Dedifferentiated amniotic fluid mesenchymal stem cell (primary cell): ENCODE data around the gene IP6K2.

Experiments
- DNase-seq: peaks from one replicate; pipeline ENCODE4 v3.0.0-alpha.2; 2016; ENCODE audit errors: extremely low spot score

The IP6K2 gene

DNA sequence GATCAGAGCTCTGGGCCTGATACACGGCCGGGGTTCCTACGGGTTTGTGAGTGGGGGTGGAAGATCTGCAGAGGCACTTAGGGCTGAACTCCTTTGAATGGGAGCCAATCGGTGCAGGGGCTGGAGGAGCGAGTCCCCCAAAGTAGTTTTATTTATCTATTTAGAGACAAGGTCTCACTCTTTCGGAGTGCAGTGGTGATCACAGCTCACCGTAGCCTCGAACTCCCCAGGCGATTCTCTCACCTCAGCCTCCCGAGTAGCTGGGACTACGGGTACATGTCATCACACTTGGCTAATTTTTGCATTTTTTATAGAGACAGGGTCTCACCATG, 52.7 kb downstream of the IP6K2 start:
- no peak for DNase-seq

DNA sequence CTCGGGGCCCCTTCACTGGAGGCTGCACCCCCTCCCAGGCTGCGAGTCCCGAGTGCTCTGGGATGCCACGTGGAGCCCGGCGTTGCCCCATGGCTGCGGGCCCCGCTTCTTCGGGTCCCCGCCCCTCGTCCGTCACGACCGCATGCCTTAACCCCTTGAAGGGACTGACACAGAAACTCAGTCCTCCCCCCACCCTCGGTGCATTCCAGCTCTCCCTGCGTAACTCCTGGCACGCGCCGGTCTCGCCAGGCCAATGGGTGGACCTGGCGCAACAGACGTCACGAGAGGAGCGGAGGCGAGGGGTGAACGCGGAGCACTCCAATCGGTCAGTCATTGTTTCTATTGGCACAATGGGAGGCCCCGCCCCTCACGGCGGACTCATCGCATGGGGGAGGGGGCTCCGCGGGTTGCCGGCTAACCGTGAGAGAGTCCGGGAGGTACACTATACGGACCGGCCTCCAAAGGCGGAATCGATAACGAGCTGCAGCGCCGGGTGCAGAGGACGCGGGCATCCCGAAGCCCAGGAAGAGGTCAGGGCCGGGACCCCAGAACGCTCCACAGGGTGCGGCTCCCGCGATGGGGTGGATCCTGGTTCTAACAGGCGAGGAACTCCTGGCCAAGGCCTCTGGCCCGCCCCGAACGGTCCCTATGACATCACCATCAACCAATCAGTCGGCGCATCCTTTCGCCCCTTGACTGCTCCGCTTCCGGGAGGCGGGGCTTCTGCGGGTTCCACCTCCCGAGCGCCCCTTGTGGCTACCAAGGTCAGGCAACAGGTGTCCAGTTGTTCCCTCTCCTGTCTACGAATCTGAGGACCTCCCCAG, 53.3 kb downstream of the IP6K2 start:
- peak; percentile 87 for DNase-seq

DNA sequence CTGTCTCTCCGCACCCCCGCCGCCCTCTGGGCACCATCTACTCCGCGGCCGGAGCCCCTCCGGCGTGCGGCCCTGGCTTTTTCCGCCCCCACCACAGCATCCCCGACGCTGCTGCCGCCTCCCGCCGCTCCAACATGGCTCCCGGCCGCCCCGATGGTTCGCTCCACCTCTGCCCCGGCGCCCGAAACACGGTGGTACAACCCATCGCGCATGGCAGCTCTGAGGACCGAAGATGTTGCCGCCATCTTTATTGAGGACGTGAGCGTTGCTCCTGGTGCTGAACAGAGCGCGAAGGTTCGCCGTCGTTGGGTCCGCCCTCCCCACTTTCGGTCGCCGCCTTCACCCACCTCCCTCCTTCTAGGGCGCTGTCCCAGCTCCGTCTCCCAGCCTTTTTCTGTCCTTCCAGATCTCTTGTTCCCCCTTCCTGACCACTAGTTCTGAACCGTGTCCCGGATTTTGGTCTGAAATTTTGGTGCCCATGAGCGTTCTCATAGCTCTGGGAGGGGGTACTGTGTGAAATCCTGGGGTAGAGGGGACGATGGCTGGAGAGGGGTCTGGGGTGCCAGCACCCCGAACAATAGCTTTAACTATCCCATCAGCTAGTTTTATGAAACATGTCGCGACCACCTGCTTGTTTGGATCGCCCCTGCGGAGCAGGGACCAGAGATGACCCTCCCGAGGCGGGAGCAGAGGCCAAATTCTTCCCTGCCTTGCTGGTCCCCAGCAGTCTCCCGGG, 54.1 kb downstream of the IP6K2 start, which contains the start of gene CELSR3:
Gene CELSR3 (minus strand): TSS at position 134 of the 736 bp plus-strand sequence. CDS start 252 bp downstream, outside the sequence.
- DNase-seq: peak; percentile 52

DNA sequence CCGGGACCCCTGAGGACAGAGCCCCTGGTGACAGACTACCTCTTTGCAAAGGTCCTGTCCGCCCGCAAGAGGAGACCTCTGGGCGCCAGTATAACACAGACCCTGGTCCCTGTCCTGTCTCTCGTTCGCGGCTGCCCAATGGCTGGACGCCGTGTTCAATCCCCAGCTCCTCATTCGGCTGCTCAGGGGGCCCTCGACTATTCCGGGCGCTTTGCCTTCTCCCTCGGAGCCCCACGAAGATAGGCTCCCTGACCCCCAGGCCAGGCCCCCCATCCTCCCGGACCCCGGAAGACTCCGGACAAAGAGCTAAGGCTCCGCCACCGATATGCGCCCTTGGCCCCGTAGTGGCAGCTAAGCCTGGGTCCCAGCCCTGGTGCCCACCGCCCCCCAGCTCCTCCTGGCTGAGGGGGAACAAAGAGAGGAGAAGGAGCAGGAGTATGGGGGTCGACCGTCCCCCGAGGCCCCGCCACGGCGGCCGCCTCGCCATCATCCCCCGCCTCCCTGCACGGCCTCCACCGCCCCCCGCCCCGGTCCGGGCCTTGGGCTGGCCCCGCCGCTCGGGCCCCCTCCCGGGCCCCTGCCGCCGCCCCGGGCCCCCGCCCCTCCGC, 54.8 kb downstream of the IP6K2 start:
- no peak for DNase-seq

DNA sequence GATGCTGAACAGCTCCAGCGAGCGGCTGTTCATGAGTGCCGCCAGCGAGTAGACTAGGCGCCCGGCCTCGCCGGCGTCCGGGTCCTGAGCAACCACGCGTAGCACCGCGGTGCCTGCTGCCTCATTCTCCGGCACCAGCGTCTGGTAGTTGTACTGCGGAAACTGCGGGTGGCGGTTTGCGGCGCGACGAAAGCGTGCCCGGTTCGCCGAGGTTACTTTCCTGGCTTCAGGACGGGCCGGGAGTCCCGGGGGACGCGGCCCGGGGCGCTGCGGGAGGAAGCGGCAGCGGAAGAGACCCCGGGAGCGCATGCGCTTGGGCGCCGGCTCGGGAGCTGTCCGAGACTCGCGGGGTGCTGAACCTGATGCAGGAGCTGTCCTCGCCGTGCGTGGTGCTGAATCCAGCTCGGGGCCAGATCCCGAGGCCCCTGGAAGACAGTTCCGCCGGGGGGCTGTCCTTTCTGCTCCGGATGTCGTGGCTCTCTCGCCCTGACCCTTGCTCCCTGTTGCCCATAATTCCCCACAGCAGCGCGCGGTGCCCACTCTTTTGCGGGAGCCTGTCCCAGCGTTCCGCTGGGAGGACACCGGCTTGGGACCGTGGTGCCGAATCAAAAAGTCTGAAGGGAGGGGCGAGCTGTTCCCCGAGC, 55.4 kb downstream of the IP6K2 start:
- DNase-seq: no peak

DNA sequence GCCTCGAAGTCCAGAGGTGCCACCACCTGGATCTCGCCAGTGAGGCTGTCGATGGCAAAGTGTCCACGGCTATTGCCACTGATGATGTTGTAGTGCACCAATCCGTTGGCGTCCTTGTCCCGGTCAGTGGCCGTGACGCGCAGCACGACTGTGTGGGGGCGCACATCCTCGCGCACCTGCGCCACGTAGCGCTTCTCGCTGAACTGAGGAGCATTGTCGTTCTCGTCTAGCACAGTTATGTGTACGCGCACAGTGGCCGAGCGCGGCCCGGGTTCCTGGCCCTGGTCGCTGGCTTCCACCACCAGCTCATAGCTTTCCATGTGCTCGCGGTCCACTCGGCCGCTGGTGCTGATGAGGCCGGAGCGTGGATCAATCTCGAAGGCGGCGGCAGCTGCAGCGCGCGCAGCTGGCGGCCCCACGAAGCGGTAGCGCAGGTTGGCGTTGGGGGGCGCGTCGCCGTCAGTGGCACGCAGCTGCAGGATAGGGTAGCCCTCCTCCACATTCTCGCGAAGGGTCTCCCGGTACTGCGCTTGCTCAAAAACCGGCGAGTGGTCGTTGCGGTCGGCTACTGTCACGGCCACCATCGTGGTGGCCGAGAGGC, 56.1 kb downstream of the IP6K2 start:
- no peak for DNase-seq

DNA sequence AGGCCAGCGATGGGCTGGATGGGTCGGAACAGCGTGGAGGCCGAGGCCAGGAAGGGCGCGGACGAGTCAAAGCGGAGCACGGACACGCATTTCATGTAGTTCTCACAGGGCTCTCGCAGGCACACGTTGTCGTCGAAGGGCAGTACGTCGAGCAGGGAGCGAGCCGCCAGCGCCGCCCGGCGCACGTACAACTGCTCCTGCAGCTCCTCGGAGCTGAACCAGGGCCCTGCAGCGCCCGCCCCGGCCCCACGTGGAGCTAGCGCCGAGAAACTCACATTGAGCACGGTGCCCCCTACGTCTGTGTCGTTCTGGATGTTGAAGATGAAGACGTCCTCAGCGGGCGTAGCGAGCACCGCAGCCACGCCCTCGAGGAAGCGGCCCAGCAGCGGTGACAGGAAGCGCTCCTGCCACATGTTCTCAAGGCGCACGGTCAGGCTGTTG, 60.2 kb downstream of the IP6K2 start:
- DNase-seq: no peak

DNA sequence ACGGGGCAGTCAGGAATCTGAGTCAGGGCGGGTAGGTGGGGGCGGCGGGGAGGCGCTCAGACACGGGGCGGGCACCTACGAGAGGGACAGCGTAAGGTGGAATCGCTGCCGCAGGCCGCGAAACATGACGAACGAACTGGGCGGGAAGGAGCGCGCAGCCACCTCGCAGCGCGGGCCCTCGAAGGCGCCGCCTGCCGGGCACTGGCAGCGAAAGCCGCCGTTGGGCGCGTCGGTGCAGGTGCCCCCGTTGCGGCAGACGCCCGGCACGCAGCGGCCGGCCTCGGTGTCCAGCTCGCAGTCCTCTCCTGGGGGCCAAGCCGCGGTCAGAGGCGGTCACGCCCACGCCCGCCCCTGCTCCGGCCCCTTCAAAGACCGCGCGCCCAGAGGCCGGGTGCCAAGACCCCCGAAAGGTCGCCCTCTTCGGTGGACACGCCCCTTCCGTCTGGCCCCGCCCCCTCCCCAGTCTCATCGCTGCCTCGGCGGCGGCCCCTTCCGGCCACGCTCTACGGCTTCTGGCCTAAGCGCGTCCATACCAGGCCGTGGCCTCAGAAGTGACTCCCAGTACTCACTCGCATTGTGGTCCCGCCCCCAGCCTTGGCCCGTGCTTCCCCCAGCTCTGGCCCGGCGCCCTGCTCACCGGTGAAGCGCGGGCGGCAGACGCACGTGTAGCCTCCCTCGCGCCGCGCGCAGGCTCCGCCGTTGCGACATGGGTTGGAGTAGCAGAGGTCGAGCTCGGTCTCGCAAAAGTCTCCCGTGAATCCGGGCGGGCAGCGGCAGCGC, 60.8 kb downstream of the IP6K2 start:
- no peak for DNase-seq

DNA sequence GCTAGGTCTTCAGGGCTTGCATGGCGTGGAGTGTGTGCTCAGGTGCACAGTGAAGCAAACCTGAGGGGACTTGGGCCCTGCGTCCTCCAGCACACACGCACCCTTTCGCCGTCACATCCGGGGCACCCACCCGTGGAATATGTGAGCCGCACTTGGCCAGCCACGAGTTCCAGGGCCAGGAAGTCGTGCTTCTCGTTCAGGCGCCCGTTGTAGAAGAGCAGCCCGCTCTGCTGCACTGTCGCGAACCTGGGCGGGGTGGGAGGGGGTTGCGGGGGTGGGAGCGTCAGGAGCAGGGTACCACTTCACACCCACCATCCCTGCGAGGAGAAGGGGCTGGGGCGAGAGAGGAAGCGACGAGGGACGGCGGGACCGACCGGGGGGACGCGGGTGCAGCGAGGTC, 61.4 kb downstream of the IP6K2 start:
- DNase-seq: no peak

DNA sequence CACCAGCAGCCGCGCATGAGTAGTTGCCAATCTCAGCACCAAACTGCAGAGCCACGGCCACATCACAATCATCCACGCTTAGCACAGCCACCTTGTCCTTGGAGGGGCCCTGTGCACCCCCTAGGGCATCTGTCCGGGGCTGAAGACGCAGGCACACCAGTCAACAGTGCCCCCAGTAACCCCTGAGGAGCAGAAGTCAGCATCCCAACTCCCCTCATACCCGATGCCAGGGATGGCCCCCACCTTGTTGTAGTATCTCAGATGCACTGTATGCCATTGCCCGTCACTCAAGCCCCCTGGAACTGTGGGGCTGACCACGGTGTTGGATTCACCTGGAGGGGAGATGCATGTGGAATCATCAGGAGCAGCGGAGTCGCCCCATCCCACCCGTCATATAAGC, 62.0 kb downstream of the IP6K2 start:
- DNase-seq: no peak

DNA sequence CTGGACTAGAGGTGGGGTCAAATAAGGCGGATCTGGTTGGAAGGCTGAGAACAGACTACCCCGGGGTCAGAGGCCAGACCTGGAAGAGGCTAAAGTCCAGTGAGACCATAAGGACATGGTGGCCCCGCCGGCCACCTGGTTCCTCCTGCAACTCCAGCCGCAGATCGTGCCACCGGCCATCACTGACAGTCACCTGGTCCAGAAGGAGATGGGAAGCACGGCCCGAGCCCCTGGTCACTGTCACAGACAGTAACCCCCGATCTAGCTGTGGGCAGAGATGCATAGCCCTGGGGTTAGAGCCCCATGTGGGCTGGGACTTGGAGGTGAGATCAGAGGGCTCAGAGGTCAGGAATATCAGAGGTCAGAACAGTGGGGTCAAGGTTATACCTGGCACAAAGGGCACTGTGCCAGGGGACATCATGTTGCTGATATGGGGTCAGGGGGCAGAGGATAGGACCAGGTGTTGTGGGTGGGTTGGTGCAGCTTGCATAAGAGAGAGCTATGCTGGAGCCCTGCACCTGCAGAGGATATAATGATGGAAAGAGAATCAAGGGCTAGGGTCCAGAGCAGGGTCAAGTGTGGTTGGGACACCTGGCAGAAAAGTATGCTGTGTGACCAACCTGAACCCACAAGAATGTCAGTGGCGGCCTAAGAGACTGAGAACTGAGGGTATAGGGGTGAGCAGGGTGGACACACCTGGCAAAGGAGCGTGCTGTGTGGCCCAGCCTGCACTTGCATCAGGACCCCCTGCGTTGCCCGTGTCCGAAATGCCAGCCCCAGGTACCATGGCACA, 63.9 kb downstream of the IP6K2 start:
- no peak for DNase-seq

DNA sequence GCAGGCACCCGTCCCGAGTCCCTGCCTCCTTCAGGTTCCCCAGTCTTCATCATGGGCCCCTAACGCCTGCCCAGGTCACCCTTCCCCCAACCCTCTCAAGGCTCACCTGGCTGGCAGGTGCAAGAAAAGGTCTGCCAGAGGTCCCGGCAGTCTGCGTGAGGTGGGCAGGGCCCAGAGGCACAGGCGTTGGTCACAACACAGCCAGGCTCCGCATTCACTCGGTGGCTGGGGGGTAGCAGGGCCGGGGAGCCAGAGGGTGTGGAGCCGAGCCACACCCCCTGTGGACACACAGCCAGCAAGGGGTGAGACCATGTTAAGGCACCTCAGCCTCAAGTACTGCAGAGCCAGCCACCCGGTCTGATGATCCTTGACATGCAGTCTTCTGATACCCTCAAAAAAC, 65.2 kb downstream of the IP6K2 start:
- DNase-seq: no peak

DNA sequence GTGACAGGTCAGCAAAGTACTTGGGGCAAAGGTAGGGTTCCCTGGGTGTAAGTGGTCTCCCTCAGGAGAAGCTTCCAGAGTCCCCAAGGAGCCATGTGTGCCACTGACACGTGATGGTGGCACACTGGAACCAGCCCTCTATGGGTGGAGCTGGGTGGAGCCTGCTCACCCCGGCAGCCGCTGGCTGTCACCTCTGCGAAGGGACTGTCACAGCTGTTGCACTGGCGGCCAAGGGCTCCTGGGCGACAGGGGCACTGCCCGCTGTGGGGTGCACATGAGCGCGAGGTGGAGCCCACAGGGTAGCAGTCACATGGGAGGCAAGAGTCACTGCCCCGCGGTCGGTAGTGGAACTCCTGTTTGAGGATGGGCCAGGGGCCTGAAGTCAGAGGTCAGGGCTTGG, 66.3 kb downstream of the IP6K2 start:
- DNase-seq: no peak

DNA sequence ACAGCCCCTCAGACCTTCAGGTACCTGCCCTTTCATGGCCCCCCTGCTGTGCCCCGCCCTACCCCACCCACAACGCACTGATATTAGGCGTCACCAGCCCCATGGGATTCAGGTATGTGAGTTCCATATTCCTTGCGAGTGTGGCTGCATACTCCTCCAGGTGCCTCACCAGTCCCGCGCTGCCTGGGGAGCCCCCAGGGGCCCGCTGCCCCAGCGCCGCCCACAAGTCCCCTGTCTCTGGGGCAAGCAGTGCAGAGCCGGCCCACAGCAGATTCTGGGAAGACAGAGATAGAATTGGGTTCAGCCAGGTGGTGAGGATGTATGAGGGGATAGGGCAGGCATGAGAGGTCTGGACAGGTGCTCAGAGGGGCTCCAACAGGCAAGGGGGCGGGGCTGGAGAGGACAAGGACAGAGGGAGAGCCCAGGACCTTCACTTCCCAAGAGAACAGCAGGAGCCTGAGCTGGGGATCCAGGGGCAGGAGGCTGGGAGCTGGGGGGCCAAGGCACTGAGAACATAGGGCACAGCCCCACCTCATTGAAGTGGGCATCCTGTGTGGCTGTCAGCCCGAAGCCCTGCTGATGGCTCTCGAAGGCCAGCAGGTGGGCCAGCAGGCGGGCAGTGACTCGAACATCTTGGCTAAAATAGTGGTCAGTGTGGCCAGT, 68.7 kb downstream of the IP6K2 start:
- DNase-seq: no peak

DNA sequence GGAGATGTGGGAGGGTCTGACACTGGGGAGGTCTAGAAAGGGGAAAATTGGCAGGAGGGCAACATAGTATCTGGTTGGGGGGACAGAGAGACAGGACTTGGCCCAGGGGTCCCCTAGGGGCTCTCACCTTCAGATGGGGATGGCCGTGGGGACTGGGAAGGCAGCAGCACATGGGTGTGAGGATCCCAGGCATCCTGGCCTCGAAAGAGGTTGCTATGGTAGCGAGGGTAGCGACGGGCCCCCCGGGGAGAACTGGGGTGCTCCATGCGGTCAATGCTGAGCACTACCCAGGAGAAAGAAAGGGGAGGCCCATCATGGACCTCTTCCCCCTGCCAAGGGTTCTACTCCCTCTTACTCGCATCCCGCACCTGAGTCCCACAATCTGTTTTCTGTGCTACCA, 69.3 kb downstream of the IP6K2 start:
- no peak for DNase-seq

DNA sequence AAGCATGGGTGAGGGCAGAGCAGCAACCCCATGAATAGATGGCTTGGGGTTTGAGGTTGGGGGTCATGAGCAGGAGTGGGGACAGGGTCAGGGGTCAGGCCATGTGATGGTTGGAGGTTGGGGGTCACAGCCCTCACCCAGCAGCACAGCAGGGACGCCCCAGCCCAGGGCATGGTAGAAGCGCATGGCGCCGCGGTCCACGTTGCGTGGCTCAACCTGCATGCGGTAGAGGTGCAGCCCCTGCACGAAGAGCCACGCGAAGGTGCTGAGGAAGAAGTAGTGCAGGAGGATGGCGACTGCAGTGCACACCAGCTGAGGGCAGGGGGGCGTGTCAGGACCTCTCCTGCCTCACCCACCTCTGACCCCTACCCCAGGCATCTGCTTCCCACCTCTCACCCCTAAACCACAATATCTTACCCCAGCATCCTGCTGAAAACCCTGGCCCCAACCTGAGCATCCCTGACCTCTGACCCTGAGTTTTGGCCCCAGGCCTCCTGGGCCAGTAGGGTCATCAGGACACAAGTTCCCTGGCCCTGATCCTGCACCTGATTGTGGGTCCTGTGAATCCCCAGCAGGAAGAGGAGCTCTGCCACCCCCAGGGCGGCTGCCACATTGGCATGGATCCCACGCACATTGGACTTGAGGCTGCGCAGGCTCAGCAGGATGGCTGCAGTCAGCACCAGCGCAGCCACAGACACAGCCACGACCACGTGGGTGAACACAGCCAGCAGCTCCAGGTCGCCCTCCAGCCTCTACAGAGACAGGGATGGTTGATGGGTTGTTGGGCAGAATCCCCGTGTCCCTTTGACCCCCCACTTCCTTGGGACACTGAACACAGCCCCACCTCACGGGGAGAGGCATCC, 71.9 kb downstream of the IP6K2 start:
- no peak for DNase-seq

DNA sequence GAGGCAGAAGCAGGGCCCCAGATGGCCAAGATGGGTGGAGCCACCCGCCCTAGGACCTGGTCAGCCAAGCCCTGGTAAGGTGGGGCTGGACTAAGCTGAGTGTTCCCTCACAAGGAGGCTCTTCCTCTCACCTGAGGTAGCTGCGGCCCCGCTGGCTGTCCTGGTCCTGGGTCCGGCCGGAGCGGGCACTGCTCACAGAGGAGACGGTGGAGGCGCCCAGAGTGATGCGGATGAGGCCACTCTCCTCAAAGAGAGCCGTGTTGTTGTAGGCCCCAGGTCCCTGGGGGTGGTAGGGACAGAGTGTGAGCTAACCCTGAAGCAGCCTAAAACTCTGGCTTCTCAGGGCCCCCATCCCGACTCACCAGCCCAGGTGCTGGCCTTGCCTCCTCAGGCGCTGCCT, 74.4 kb downstream of the IP6K2 start:
- no peak for DNase-seq

DNA sequence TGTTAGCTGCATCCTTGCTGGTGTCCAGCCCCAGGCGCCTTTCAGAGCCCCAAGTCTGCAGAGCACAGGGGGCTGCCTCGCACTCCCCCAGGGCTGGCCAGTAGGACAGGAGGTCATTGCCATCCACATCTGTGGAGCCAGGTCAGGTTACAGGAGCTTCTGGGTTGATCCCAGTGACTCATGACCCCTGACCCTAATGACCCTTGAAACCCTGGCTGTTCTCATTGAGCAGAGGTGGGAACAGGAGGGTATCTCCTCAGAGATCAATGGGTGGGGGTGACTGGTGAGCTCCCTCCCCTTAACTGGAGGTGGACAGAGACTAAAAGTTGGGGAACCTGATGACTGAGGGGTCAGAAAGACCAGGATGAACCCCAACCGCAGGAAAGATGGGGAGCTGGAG, 75.6 kb downstream of the IP6K2 start:
- no peak for DNase-seq
